GM21515 (cell line): Measurements from ENCODE around the gene TCF21.
"Not testable (repeated sequence)": the region's sequence is repeated elsewhere in the genome, so short reads cannot be mapped to it uniquely, and the experiment has no call there.

Experiments
- ATAC-seq: cut with Tn5 transposase; IDR thresholded peaks from one replicate; pipeline ENCODE4 v1.9.1; 2021; ENCODE audit not compliant: unreplicated experiment

TCF21 gene

DNA sequence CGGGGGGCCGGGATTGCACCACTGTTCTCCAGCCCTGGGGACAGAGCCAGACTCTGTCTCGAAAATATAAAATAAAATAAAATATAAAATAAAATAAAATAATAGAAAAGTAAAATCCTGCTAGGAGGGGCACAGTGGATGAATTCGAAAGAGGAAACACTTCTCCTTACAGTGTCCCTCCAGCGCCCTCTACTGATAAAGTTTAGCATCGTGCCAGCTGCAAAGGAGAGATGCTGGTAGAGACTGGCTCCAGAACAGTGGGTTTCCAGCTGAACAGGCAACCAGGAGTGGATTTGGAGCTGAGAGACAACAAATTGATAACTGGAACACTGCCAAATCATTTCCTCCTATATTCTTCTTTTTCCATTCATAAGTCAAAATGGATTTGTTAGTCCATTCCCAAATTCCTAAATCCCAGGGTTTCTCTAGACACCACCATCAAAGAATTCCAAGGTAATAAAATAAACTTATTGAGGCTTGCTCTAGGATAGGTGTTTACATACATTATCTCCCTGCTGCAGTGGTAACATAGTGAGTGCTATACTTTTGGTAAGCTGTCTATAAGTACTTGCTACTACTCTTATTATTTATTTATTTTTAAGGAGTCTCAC, 32.4 kb downstream of the TCF21 start:
- peak; percentile 58 for ATAC-seq

DNA sequence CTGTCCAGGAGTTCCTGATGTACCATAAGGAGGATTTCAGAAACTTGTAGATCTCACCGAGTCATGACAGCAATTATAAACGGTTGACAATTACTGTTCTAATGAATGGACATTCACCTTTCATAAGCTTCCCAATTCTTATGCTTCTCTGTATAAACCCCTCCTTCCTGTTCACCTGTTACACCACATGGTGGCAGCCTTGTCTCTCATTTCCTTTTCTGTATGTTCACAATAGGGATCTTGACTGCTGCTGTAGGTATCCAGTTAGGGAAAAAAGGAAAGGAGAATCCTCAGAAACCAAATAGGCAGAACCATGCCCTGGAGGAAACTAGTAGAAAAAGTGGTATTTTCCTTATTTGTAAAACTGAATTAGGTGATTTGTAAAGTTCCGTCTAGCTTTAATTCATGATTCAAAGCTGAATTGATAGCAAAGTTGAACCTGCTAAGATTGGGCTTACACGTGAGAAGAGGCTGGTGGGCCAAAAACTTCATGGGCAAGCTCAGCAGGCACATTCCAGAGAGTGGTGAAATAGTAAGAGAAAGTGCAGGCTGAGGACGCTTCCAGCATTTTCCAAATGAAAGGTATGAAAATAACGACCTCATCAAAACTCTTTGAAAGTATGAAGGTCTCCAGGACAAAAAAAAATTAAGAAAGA, 35.2 kb downstream of the TCF21 start:
- ATAC-seq: peak; percentile 90

- ATAC-seq: not testable (repeated sequence)
Measured at GRCh38 chr6:133931221-133931620, 42.3 kb downstream of the TCF21 start.

GRCh38 chr6:133936352-133936751, 47.4 kb downstream of the TCF21 start:
- ATAC-seq: not testable (repeated sequence)

DNA sequence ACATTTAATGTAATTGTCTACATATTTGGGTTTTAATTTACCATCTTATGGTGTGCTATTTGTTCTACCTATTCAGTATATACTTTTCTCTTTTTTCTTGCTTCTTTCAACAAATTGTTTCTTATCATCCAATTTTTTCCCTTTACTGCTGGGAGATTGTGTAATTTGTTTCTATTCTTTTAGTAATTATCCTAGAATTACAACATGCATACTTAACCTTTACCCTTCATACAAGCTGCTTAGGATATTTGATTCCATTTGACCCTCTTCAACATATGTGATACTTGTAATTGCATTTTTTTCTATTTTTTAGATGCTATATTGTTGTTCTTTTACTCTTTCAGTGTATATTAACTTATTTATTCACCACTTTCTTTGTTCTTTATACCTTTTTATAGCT, 49.0 kb downstream of the TCF21 start:
- no peak for ATAC-seq

GRCh38 chr6:133938533-133938932, 49.6 kb downstream of the TCF21 start:
- no peak for ATAC-seq

- ATAC-seq: no peak
Measured at GRCh38 chr6:133939778-133940667, 51.1 kb downstream of the TCF21 start.
